22Rv1 (cell line): Measurements from ENCODE around the gene HSPA4L.

Source experiments
- ZFX ChIP-seq: fragments of 450-650 bp; IDR thresholded peaks from 2 replicates; pipeline ENCODE4 v1.6.1; 2017; ENCODE audit warnings: antibody characterized with exemption, borderline replicate concordance
- TF ChIP-seq, protein P1 (sequence below): fragments of 450-650 bp; IDR thresholded peaks from 2 replicates; pipeline ENCODE4 v1.5.1; 2017; ENCODE audit warnings: mild to moderate bottlenecking

DNA sequence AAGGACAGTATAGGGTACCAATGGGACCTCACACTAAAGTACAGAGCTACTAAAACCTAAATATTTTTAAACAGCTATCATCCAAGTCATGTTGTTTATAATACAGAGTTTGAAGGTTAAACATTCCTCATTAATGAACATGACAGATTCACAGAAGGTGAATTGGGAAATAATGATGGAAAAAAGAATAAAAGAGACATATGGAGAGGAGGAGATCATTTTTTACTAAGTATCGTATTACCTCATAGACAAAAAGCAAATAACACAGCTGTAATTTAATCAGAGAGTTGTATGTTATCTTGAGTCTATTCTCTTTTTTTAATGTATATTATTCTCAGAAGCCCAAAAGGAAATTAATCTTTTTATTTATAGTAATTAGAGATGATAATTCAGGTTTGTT lies 106.4 kb downstream of the HSPA4L start:
- TF ChIP-seq, protein P1, sequence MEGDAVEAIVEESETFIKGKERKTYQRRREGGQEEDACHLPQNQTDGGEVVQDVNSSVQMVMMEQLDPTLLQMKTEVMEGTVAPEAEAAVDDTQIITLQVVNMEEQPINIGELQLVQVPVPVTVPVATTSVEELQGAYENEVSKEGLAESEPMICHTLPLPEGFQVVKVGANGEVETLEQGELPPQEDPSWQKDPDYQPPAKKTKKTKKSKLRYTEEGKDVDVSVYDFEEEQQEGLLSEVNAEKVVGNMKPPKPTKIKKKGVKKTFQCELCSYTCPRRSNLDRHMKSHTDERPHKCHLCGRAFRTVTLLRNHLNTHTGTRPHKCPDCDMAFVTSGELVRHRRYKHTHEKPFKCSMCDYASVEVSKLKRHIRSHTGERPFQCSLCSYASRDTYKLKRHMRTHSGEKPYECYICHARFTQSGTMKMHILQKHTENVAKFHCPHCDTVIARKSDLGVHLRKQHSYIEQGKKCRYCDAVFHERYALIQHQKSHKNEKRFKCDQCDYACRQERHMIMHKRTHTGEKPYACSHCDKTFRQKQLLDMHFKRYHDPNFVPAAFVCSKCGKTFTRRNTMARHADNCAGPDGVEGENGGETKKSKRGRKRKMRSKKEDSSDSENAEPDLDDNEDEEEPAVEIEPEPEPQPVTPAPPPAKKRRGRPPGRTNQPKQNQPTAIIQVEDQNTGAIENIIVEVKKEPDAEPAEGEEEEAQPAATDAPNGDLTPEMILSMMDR: no peak
- no peak for TF ChIP-seq ZFX
